Measurements from ENCODE around the gene PHF21A.
A peak's percentile ranks its signal among the peaks of the same experiment; 100 is the strongest.

PHF21A gene

GRCh38 chr11:45917286-45917622 lies 204.0 kb downstream of the PHF21A start:
- TF ChIP-seq CTCF (conservative IDR thresholded peaks at IDR 0.05), result no peak
- TF ChIP-seq ZFX (IDR thresholded peaks at IDR 0.05), result no peak
- H3K27ac ChIP-seq, result peak overlapping the region; percentile 90

- no peak for TF ChIP-seq CTCF (conservative IDR thresholded peaks at IDR 0.05)
- no peak for TF ChIP-seq ZFX (IDR thresholded peaks at IDR 0.05)
- no peak overlapping the region for H3K27ac ChIP-seq
These were observed 205.8 kb downstream of the PHF21A start for GRCh38 chr11:45915446-45915845.

- no peak overlapping the region for H3K27ac ChIP-seq
- TF ChIP-seq ZFX (IDR thresholded peaks at IDR 0.05) (no peak), CTCF (conservative IDR thresholded peaks at IDR 0.05) (no peak)
These were observed 207.2 kb downstream of the PHF21A start for GRCh38 chr11:45913942-45914635.

GRCh38 chr11:45913514-45913913 lies 207.7 kb downstream of the PHF21A start:
- no peak overlapping the region for H3K27ac ChIP-seq
- TF ChIP-seq ZFX (IDR thresholded peaks at IDR 0.05) (no peak), CTCF (conservative IDR thresholded peaks at IDR 0.05) (no peak)

GRCh38 chr11:45910623-45911022 lies 210.6 kb downstream of the PHF21A start:
- H3K27ac ChIP-seq, result no peak overlapping the region
- TF ChIP-seq ZFX (IDR thresholded peaks at IDR 0.05) (no peak), CTCF (conservative IDR thresholded peaks at IDR 0.05) (no peak)

- H3K27ac ChIP-seq, result no peak overlapping the region
- TF ChIP-seq CTCF (conservative IDR thresholded peaks at IDR 0.05) (no peak), ZFX (IDR thresholded peaks at IDR 0.05) (no peak)
These were observed 211.4 kb downstream of the PHF21A start for GRCh38 chr11:45909594-45910475.

GRCh38 chr11:45907911-45908370 lies 213.3 kb downstream of the PHF21A start:
- no peak overlapping the region for H3K27ac ChIP-seq
- TF ChIP-seq CTCF (conservative IDR thresholded peaks at IDR 0.05), result no peak
- no peak for TF ChIP-seq ZFX (IDR thresholded peaks at IDR 0.05)
